Measurements from ENCODE around the gene RANBP1. TPM values are rescaled to one million over a fixed set of nuclear protein-coding genes. Genes with fewer than 3 reads are reported as not detected.

Gene RANBP1
- total RNA-seq, 4 donors from 2014 or later = 135 to 238 (median 176) TPM

- H3K4me3 ChIP-seq = no peak overlapping the region
- TF ChIP-seq POLR2A (IDR thresholded peaks at IDR 0.05) = no peak
- DNase-seq (ENCODE audit: low spot score in 2 of 2) = no peak
- no peak overlapping the region for H3K27ac ChIP-seq
- WGBS, 2 donors = 91 to 92% methylated on average over 9 to 10 of the region's 10 CpGs
- H3K9me3 ChIP-seq = no peaks in the 10 kb centered on the region
- no peaks in the 10 kb centered on the region for H3K36me3 ChIP-seq
- no peaks in the 10 kb centered on the region for H3K27me3 ChIP-seq
- H3K4me1 ChIP-seq = no peaks in the 10 kb centered on the region
These were observed 56.3 kb downstream of the RANBP1 start for GRCh38 chr22:20172141-20172613.

GRCh38 chr22:20173246-20173645, 57.3 kb downstream of the RANBP1 start:
- Histone ChIP-seq H3K27me3 (no peaks in the 10 kb centered on the region), H3K4me1 (no peaks in the 10 kb centered on the region), H3K4me3 (no peak overlapping the region), H3K9me3 (no peaks in the 10 kb centered on the region), H3K27ac (no peak overlapping the region), H3K36me3 (no peaks in the 10 kb centered on the region)
- no peak for DNase-seq (ENCODE audit: low spot score in 2 of 2)
- TF ChIP-seq POLR2A (IDR thresholded peaks at IDR 0.05) (no peak), CTCF (IDR thresholded peaks at IDR 0.05) (no peak), EP300 (IDR thresholded peaks at IDR 0.05) (no peak)
- 84 to 86% methylated on average over 6 to 8 of the region's 11 CpGs for WGBS, 2 donors

GRCh38 chr22:20173772-20174171, 57.9 kb downstream of the RANBP1 start:
- H3K27me3 ChIP-seq = no peaks in the 10 kb centered on the region
- TF ChIP-seq POLR2A (IDR thresholded peaks at IDR 0.05) (no peak), EP300 (IDR thresholded peaks at IDR 0.05) (no peak), CTCF (IDR thresholded peaks at IDR 0.05) (no peak)
- H3K36me3 ChIP-seq = no peaks in the 10 kb centered on the region
- 74% methylated on average over 10 of the region's 10 CpGs; no CpG with 5 or more reads in 1 of the 2 donors for WGBS, 2 donors
- H3K4me1 ChIP-seq = no peaks in the 10 kb centered on the region
- no peak overlapping the region for H3K4me3 ChIP-seq
- H3K27ac ChIP-seq = no peak overlapping the region
- H3K9me3 ChIP-seq = no peaks in the 10 kb centered on the region
- no peak for DNase-seq (ENCODE audit: low spot score in 2 of 2)

GRCh38 chr22:20174785-20175596, 59.1 kb downstream of the RANBP1 start:
- Histone ChIP-seq H3K4me3 (no peak overlapping the region), H3K36me3 (no peaks in the 10 kb centered on the region), H3K27me3 (no peaks in the 10 kb centered on the region), H3K9me3 (no peaks in the 10 kb centered on the region), H3K27ac (no peak overlapping the region), H3K4me1 (no peaks in the 10 kb centered on the region)
- TF ChIP-seq EP300 (IDR thresholded peaks at IDR 0.05) = no peak
- WGBS, 2 donors = 53 to 70% methylated on average over 15 to 16 of the region's 19 CpGs
- no peak for DNase-seq (ENCODE audit: low spot score in 2 of 2)

- WGBS, 2 donors = 53 to 56% methylated on average over 12 of the region's 12 CpGs
- Histone ChIP-seq H3K4me3 (no peak overlapping the region), H3K27ac (no peak overlapping the region), H3K4me1 (no peaks in the 10 kb centered on the region), H3K9me3 (no peaks in the 10 kb centered on the region), H3K36me3 (no peaks in the 10 kb centered on the region), H3K27me3 (no peaks in the 10 kb centered on the region)
- no peak for DNase-seq (ENCODE audit: low spot score in 2 of 2)
- TF ChIP-seq EP300 (IDR thresholded peaks at IDR 0.05) (no peak), POLR2A (IDR thresholded peaks at IDR 0.05) (no peak), CTCF (IDR thresholded peaks at IDR 0.05) (no peak)
These were observed 59.6 kb downstream of the RANBP1 start for GRCh38 chr22:20175597-20175900.

- H3K27me3 ChIP-seq = no peaks in the 10 kb centered on the region
- no peak for TF ChIP-seq EP300 (IDR thresholded peaks at IDR 0.05)
- no peak for TF ChIP-seq CTCF (IDR thresholded peaks at IDR 0.05)
- no peak for TF ChIP-seq POLR2A (IDR thresholded peaks at IDR 0.05)
- WGBS, 2 donors = 60 to 69% methylated on average over 17 of the region's 17 CpGs
- no peak overlapping the region for H3K27ac ChIP-seq
- H3K9me3 ChIP-seq = no peaks in the 10 kb centered on the region
- H3K4me1 ChIP-seq = no peaks in the 10 kb centered on the region
- no peaks in the 10 kb centered on the region for H3K36me3 ChIP-seq
- no peak overlapping the region for H3K4me3 ChIP-seq
- no peak for DNase-seq (ENCODE audit: low spot score in 2 of 2)
These were observed 60.6 kb downstream of the RANBP1 start for GRCh38 chr22:20176421-20177085.

All from tibial nerve (tissue), 4 donors.